Neural cell (in vitro differentiated cells): ENCODE measurements around the gene OPA1. TPM values are rescaled to one million over a fixed set of nuclear protein-coding genes. Genes with fewer than 3 reads are reported as not detected.

Experiments
- H2AFZ ChIP-seq: fragments of 200-600, 300-800 bp; sonication (generic), shearing (Covaris generic); 2 replicates; pipeline ENCODE4 v1.6.0; 2014; ENCODE audit warnings: low read depth, mild to moderate bottlenecking, antibody characterized with exemption, low read length, moderate library complexity
- H3F3A ChIP-seq: fragments of 200-600 bp; shearing (Covaris generic); 2 replicates; pipeline ENCODE4 v1.6.1; 2016; ENCODE audit warnings: mild to moderate bottlenecking, moderate library complexity, mixed read lengths, antibody characterized with exemption, low read length; ENCODE audit not compliant: insufficient read depth, poor library complexity, severe bottlenecking
- H3K27ac ChIP-seq: fragments of 200-600, 300-800 bp; sonication (generic), shearing (Covaris generic); 2 replicates; pipeline ENCODE4 v1.5.1; 2014; ENCODE audit warnings: mild to moderate bottlenecking, low read length, moderate library complexity
- H3K27me3 ChIP-seq: fragments of 300-800, 200-600 bp; sonication (generic), shearing (Covaris generic); 2 replicates; pipeline ENCODE4 v1.6.0; 2014; ENCODE audit warnings: mild to moderate bottlenecking, low read depth, low read length, moderate library complexity; ENCODE audit not compliant: insufficient read depth
- H3K36me3 ChIP-seq: fragments of 300-800, 200-600 bp; sonication (generic), shearing (Covaris generic); 2 replicates; pipeline ENCODE4 v1.5.1; 2014; ENCODE audit warnings: mild to moderate bottlenecking, antibody characterized with exemption, low read length, moderate library complexity; ENCODE audit not compliant: insufficient read depth
- H3K4me2 ChIP-seq: fragments of 300-800, 200-600 bp; sonication (generic), shearing (Covaris generic); 2 replicates; pipeline ENCODE4 v1.6.0; 2014; ENCODE audit warnings: mild to moderate bottlenecking, low read length
- H3K4me3 ChIP-seq: fragments of 300-800, 200-600 bp; sonication (generic), shearing (Covaris generic); 2 replicates; pipeline ENCODE4 v1.5.1; 2014; ENCODE audit warnings: mild to moderate bottlenecking, low read length, moderate library complexity
- H3K79me2 ChIP-seq: fragments of 200-600 bp; shearing (Covaris generic); replicated peaks from 2 replicates; pipeline ENCODE4 v1.6.0; 2014; ENCODE audit warnings: mild to moderate bottlenecking, low read length, moderate library complexity; ENCODE audit not compliant: insufficient read depth
- H3K9ac ChIP-seq: fragments of 300-800, 200-600 bp; sonication (generic), shearing (Covaris generic); 2 replicates; pipeline ENCODE4 v1.6.1; 2016; ENCODE audit warnings: mild to moderate bottlenecking, low read length, mixed read lengths
- H3K9me2 ChIP-seq: fragments of 200-600 bp; shearing (Covaris generic); 2 replicates; pipeline ENCODE4 v1.6.1; 2016; ENCODE audit warnings: mild to moderate bottlenecking, low read length, mixed read lengths; ENCODE audit not compliant: insufficient read depth
- H3K9me3 ChIP-seq: fragments of 200-600, 300-800 bp; sonication (generic), shearing (Covaris generic); 2 replicates; pipeline ENCODE4 v1.6.1; 2016; ENCODE audit warnings: mild to moderate bottlenecking, mixed run types, low read length, moderate library complexity, mixed read lengths
- H4K20me1 ChIP-seq: fragments of 200-600 bp; shearing (Covaris generic); 2 replicates; pipeline ENCODE4 v1.6.1; 2016; ENCODE audit warnings: mild to moderate bottlenecking, mixed run types; ENCODE audit not compliant: insufficient read depth
- CTCF ChIP-seq: fragments of 450-650 bp; IDR thresholded peaks from 2 replicates; pipeline ENCODE4 v1.5.1; 2014; ENCODE audit warnings: antibody characterized with exemption, mild to moderate bottlenecking, moderate library complexity; ENCODE audit not compliant: poor library complexity, severe bottlenecking
- EP300 ChIP-seq: fragments of 450-650 bp; conservative IDR thresholded peaks from 2 replicates; pipeline ENCODE4 v1.6.1; 2014; ENCODE audit warnings: antibody characterized with exemption, mild to moderate bottlenecking, moderate library complexity; ENCODE audit not compliant: poor library complexity, severe bottlenecking
- EZH2 ChIP-seq: fragments of 200-600, 300-800 bp; shearing (Covaris generic), sonication (generic); IDR thresholded peaks from 2 replicates; pipeline ENCODE4 v1.6.1; 2014; ENCODE audit warnings: antibody characterized with exemption, low read length, borderline replicate concordance, mild to moderate bottlenecking; ENCODE audit not compliant: insufficient read depth, poor library complexity, severe bottlenecking
- MXI1 ChIP-seq: fragments of 450-650 bp; conservative IDR thresholded peaks from 2 replicates; pipeline ENCODE4 v1.6.1; 2014; ENCODE audit warnings: antibody characterized with exemption, mild to moderate bottlenecking; ENCODE audit not compliant: poor library complexity, severe bottlenecking
- POLR2AphosphoS5 ChIP-seq: IDR thresholded peaks from 2 replicates; pipeline ENCODE4 v1.6.1; 2012
- RAD21 ChIP-seq: fragments of 450-650 bp; conservative IDR thresholded peaks from 2 replicates; pipeline ENCODE4 v1.6.1; 2014; ENCODE audit warnings: antibody characterized with exemption, mild to moderate bottlenecking, moderate library complexity
- REST ChIP-seq: IDR thresholded peaks from 2 replicates; pipeline ENCODE4 v1.6.1; 2012; ENCODE audit warnings: borderline replicate concordance
- SMC3 ChIP-seq: fragments of 450-650 bp; conservative IDR thresholded peaks from 2 replicates; pipeline ENCODE4 v1.6.1; 2014; ENCODE audit warnings: antibody characterized with exemption, mild to moderate bottlenecking, moderate library complexity; ENCODE audit not compliant: poor library complexity
- TAF1 ChIP-seq: IDR thresholded peaks from 2 replicates; pipeline ENCODE4 v1.6.1; 2012; ENCODE audit warnings: low read depth
- polyA plus RNA-seq: library from polyadenylated mRNA; depleted of rRNA; stranded (reverse); fragments of >200 nt; gene quantifications from 2 replicates; pipeline ENCODE4 v1.2.3, GENCODE V29; 2014

Gene OPA1
- polyA plus RNA-seq, 1 donor from 2014 or later: 97.7 TPM

GRCh38 chr3:193686665-193687483 lies 93.9 kb downstream of the OPA1 start:
- no peak overlapping the region for H3K9ac ChIP-seq
- no peaks in the 10 kb centered on the region for H3K79me2 ChIP-seq
- H3F3A ChIP-seq: no peaks in the 10 kb centered on the region
- no peak overlapping the region for H3K27ac ChIP-seq
- no peaks in the 10 kb centered on the region for H3K27me3 ChIP-seq
- H3K4me3 ChIP-seq: no peak overlapping the region
- H3K4me2 ChIP-seq: no peak overlapping the region
- no peak overlapping the region for H2AFZ ChIP-seq
- no peaks in the 10 kb centered on the region for H4K20me1 ChIP-seq
- peaks cover 3% of the 10 kb centered on the region for H3K36me3 ChIP-seq
- TF ChIP-seq RAD21 (no peak), TAF1 (no peak)
- H3K9me2 ChIP-seq: no peaks in the 10 kb centered on the region
- H3K9me3 ChIP-seq: no peaks in the 10 kb centered on the region

GRCh38 chr3:193688834-193689714 lies 96.1 kb downstream of the OPA1 start:
- no peaks in the 10 kb centered on the region for H3F3A ChIP-seq
- no peaks in the 10 kb centered on the region for H3K9me3 ChIP-seq
- H2AFZ ChIP-seq: no peak overlapping the region
- no peak overlapping the region for H3K4me2 ChIP-seq
- H3K4me3 ChIP-seq: no peak overlapping the region
- TF ChIP-seq EP300 (no peak), EZH2 (no peak), TAF1 (no peak), CTCF (no peak), MXI1 (no peak), REST (no peak), POLR2AphosphoS5 (no peak), RAD21 (no peak), SMC3 (no peak)
- H3K9me2 ChIP-seq: no peaks in the 10 kb centered on the region
- no peak overlapping the region for H3K9ac ChIP-seq
- H3K27me3 ChIP-seq: no peaks in the 10 kb centered on the region
- H3K79me2 ChIP-seq: no peaks in the 10 kb centered on the region
- H4K20me1 ChIP-seq: no peaks in the 10 kb centered on the region
- H3K27ac ChIP-seq: no peak overlapping the region
- H3K36me3 ChIP-seq: peaks cover 4% of the 10 kb centered on the region
